Panc1 (cell line): ENCODE measurements around the gene CAV1.

Experiments used
- CTCF ChIP-seq: fragments of 450-650 bp; IDR thresholded peaks from 2 replicates; pipeline ENCODE4 v1.5.1; 2017; ENCODE audit warnings: mild to moderate bottlenecking
- POLR2AphosphoS5 ChIP-seq: IDR thresholded peaks from 2 replicates; pipeline ENCODE4 v1.6.1; 2012; ENCODE audit warnings: mild to moderate bottlenecking, low read depth, low read length, moderate library complexity
- REST ChIP-seq, 2 experiments: IDR thresholded peaks; 2 replicates each; pipeline ENCODE4 v1.6.1; 2011 to 2012; ENCODE audit warnings: low read depth in 2 of 2, control low read depth in 1 of 2, low read length in 1 of 2, mild to moderate bottlenecking in 1 of 2, moderate library complexity in 1 of 2; ENCODE audit not compliant: insufficient read depth in 1 of 2

GRCh38 chr7:116557066-116557585, 32.3 kb downstream of the CAV1 start:
- no peak for TF ChIP-seq REST (IDR thresholded peaks at IDR 0.05; ENCODE audit: insufficient read depth in 1 of 2, low read depth in 2 of 2, low read length in 1 of 2)
- TF ChIP-seq CTCF: no peak
- TF ChIP-seq POLR2AphosphoS5: no peak
